ELR (cell line): ENCODE measurements around the gene OR56A3.

Source experiments
- DNase-seq: peaks from one replicate; pipeline ENCODE4 v3.0.0-alpha.2; 2015; ENCODE audit warnings: low read depth

Gene OR56A3

GRCh38 chr11:5973530-5973929 is 31.5 kb downstream of the OR56A3 start:
- no peak for DNase-seq

- peak; percentile 3 for DNase-seq
These were observed 41.4 kb downstream of the OR56A3 start for GRCh38 chr11:5983443-5983842.

- DNase-seq = no peak
These were observed 44.8 kb downstream of the OR56A3 start, which contains the start of gene OR52L1 for GRCh38 chr11:5986885-5987284. OR52L1 (minus strand) TSS chr11:5986985; CDS start chr11:5986930, 55 bp downstream.

- no peak for DNase-seq
These were observed 47.2 kb downstream of the OR56A3 start for GRCh38 chr11:5989203-5989602.

GRCh38 chr11:5992150-5992549 is 50.1 kb downstream of the OR56A3 start:
- DNase-seq = no peak

- peak; percentile 46 for DNase-seq
These were observed 50.7 kb downstream of the OR56A3 start for GRCh38 chr11:5992604-5993251.

GRCh38 chr11:5994791-5995190 is 52.7 kb downstream of the OR56A3 start:
- no peak for DNase-seq
